H1 (cell line): Measurements from ENCODE around the gene HES1. TPM values are rescaled to one million over a fixed set of nuclear protein-coding genes. Genes with fewer than 3 reads are reported as not detected.
A peak's percentile ranks its signal among the peaks of the same experiment; 100 is the strongest.

Experiments
- CTCF ChIA-PET: fragments of 300-600 bp; sonication (Branson Sonifier 250); formaldehyde crosslinking; loops from one replicate; lab custom pipeline; 2021; ENCODE audit not compliant: partially characterized antibody; lab: Charles Lee
- POLR2A ChIA-PET: fragments of 300-600 bp; sonication (Branson Sonifier 250); formaldehyde crosslinking; loops from one replicate; lab custom pipeline; 2021; ENCODE audit warnings: inconsistent platforms; ENCODE audit not compliant: partially characterized antibody; lab: Charles Lee
- DNase-seq, 2 experiments: peaks; one replicate each; pipeline versions ENCODE4 v3.0.0 to v3.0.0-alpha.2; 2010 to 2022; ENCODE audit warnings: low spot score in 2 of 2, low read depth in 1 of 2, mixed read lengths in 1 of 2
- FAIRE-seq: peaks from 2 replicates; lab custom pipeline; 2011; peaks lifted over from hg19 to GRCh38; lab: Jason Lieb, UNC
- H2AFZ ChIP-seq: 2 replicates; pipeline ENCODE4 v1.8.1; 2012; ENCODE audit warnings: low read length, inconsistent platforms
- H2AK5ac ChIP-seq: 2 replicates; pipeline ENCODE4 v1.6.1; 2013; ENCODE audit warnings: low read depth, low read length
- H2BK120ac ChIP-seq: replicated peaks from 2 replicates; pipeline ENCODE3; 2013; ENCODE audit warnings: low read depth, low read length, inconsistent platforms
- H2BK12ac ChIP-seq: 2 replicates; pipeline ENCODE4 v1.6.1; 2013; ENCODE audit warnings: low read depth, low read length
- H2BK15ac ChIP-seq: 2 replicates; pipeline ENCODE4 v1.6.1; 2013; ENCODE audit warnings: low read length
- H2BK20ac ChIP-seq: 2 replicates; pipeline ENCODE4 v1.6.1; 2013; ENCODE audit warnings: low read length
- H2BK5ac ChIP-seq: 2 replicates; pipeline ENCODE4 v1.6.1; 2013; ENCODE audit warnings: low read depth, low read length
- H3K14ac ChIP-seq: 2 replicates; pipeline ENCODE4 v1.6.1; 2013; ENCODE audit warnings: inconsistent platforms; ENCODE audit not compliant: insufficient read length
- H3K18ac ChIP-seq: 2 replicates; pipeline ENCODE4 v1.6.1; 2013; ENCODE audit warnings: low read length; ENCODE audit errors: extremely low read depth
- H3K23ac ChIP-seq: 2 replicates; pipeline ENCODE4 v1.6.1; 2013; ENCODE audit warnings: inconsistent platforms; ENCODE audit not compliant: insufficient read length
- H3K23me2 ChIP-seq: 2 replicates; pipeline ENCODE4 v1.6.1; 2013; ENCODE audit warnings: low read depth, low read length
- H3K27ac ChIP-seq: 2 replicates; pipeline ENCODE4 v1.6.1; 2011; ENCODE audit warnings: low read depth, low read length, inconsistent platforms
- H3K27me3 ChIP-seq, 4 experiments: replicated peaks in 1 of 4; 1 replicate in 1 of 4; 2 replicates in 3 of 4; pipeline versions ENCODE4 v1.6.1 to v1.8.1; 2011 to 2013; ENCODE audit warnings: low read length in 3 of 4, mild to moderate bottlenecking in 3 of 4, inconsistent platforms in 2 of 4, mixed read lengths in 2 of 4, moderate library complexity in 1 of 4; ENCODE audit not compliant: control insufficient read depth in 3 of 4, insufficient read depth in 3 of 4; ENCODE audit errors: extremely low read depth in 1 of 4
- H3K36me3 ChIP-seq, 4 experiments: 2 replicates each; pipeline versions ENCODE4 v1.6.1 to v1.8.1; 2011 to 2013; ENCODE audit warnings: mild to moderate bottlenecking in 4 of 4, low read length in 3 of 4, moderate library complexity in 2 of 4, control low read depth in 1 of 4, inconsistent platforms in 1 of 4; ENCODE audit not compliant: insufficient read depth in 4 of 4, control insufficient read depth in 2 of 4
- H3K4ac ChIP-seq: replicated peaks from 2 replicates; pipeline ENCODE3; 2013; ENCODE audit warnings: low read length, low read depth, mixed read lengths, inconsistent platforms; ENCODE audit not compliant: insufficient read length
- H3K4me1 ChIP-seq, 4 experiments: replicated peaks in 1 of 4; 1 replicate in 1 of 4; 2 replicates in 3 of 4; pipeline versions ENCODE4 v1.6.1 to v1.8.1; 2011 to 2013; ENCODE audit warnings: low read length in 3 of 4, inconsistent platforms in 2 of 4, mixed read lengths in 1 of 4; ENCODE audit not compliant: insufficient read depth in 4 of 4, control insufficient read depth in 3 of 4
- H3K4me2 ChIP-seq, 2 experiments: 2 replicates each; pipeline versions ENCODE4 v1.6.1 to v1.8.1; 2011 to 2013; ENCODE audit warnings: low read depth in 2 of 2, low read length in 2 of 2, control low read depth in 1 of 2, inconsistent platforms in 1 of 2, mild to moderate bottlenecking in 1 of 2; ENCODE audit not compliant: insufficient read depth in 1 of 2
- H3K4me3 ChIP-seq, 4 experiments: fragments of 200-600, 300-600 bp in 1 of 4; sonication (generic), shearing (Covaris generic), sonication (Bioruptor Twin) in 1 of 4; 2 replicates each; pipeline versions ENCODE4 v1.5.1 to v1.8.1; 2011 to 2016; ENCODE audit warnings: low read length in 4 of 4, low read depth in 3 of 4, control low read depth in 2 of 4, inconsistent platforms in 2 of 4, mild to moderate bottlenecking in 2 of 4, mixed read lengths in 1 of 4, moderate library complexity in 1 of 4; ENCODE audit not compliant: insufficient read depth in 2 of 4; ENCODE audit errors: extremely low read depth in 1 of 4
- H3K56ac ChIP-seq: replicated peaks from 2 replicates; pipeline ENCODE3; 2013; ENCODE audit warnings: low read depth, mild to moderate bottlenecking, mixed read lengths, low read length, inconsistent platforms; ENCODE audit not compliant: insufficient read length
- H3K79me1 ChIP-seq: 2 replicates; pipeline ENCODE4 v1.6.1; 2013; ENCODE audit warnings: low read depth, low read length, control low read depth
- H3K79me2 ChIP-seq, 2 experiments: 2 replicates each; pipeline versions ENCODE4 v1.6.1 to v1.8.1; 2012 to 2013; ENCODE audit warnings: low read length in 2 of 2, mild to moderate bottlenecking in 2 of 2, inconsistent platforms in 1 of 2; ENCODE audit not compliant: insufficient read depth in 2 of 2, control insufficient read depth in 1 of 2
- H3K9ac ChIP-seq, 4 experiments: replicated peaks in 1 of 4; 1 replicate in 1 of 4; 2 replicates in 3 of 4; pipeline versions ENCODE4 v1.6.1 to v1.8.1; 2011 to 2013; ENCODE audit warnings: low read depth in 3 of 4, low read length in 3 of 4, control low read depth in 2 of 4, mild to moderate bottlenecking in 2 of 4, moderate library complexity in 2 of 4, inconsistent platforms in 1 of 4; ENCODE audit errors: extremely low read depth in 1 of 4
- H3K9me3 ChIP-seq, 2 experiments: 2 replicates each; pipeline versions ENCODE4 v1.6.1 to v1.8.1; 2012 to 2013; ENCODE audit warnings: mild to moderate bottlenecking in 2 of 2, moderate library complexity in 2 of 2, control low read depth in 1 of 2, inconsistent platforms in 1 of 2, low read depth in 1 of 2, low read length in 1 of 2, mixed read lengths in 1 of 2; ENCODE audit not compliant: insufficient read depth in 2 of 2
- H4K20me1 ChIP-seq, 2 experiments: replicated peaks in 1 of 2; 2 replicates each; pipeline versions ENCODE3 to v1.8.1; 2011 to 2013; ENCODE audit warnings: inconsistent platforms in 2 of 2, low read length in 2 of 2, mild to moderate bottlenecking in 1 of 2; ENCODE audit not compliant: insufficient read depth in 2 of 2, control insufficient read depth in 1 of 2
- H4K5ac ChIP-seq: 2 replicates; pipeline ENCODE4 v1.6.1; 2013; ENCODE audit warnings: low read length, low read depth, mixed read lengths, inconsistent platforms; ENCODE audit not compliant: insufficient read length
- H4K8ac ChIP-seq: 2 replicates; pipeline ENCODE4 v1.8.0; 2013; ENCODE audit warnings: mild to moderate bottlenecking, moderate library complexity, low read length, inconsistent platforms; ENCODE audit not compliant: insufficient read depth; ENCODE audit errors: extremely low read depth
- H4K91ac ChIP-seq: replicated peaks from 2 replicates; pipeline ENCODE3; 2013; ENCODE audit warnings: low read length, mixed read lengths, inconsistent platforms; ENCODE audit not compliant: insufficient read length
- BACH1 ChIP-seq: IDR thresholded peaks from 2 replicates; pipeline ENCODE4 v1.6.1; 2012; ENCODE audit warnings: low read length, improper control_type of control experiment
- NANOG ChIP-seq: IDR thresholded peaks from 2 replicates; pipeline ENCODE4 v1.6.1; 2011; ENCODE audit warnings: low read length, low read depth, mild to moderate bottlenecking, inconsistent platforms; ENCODE audit not compliant: insufficient read depth, poor library complexity, severe bottlenecking
- POLR2A ChIP-seq, 2 experiments: IDR thresholded peaks; 1 replicate in 1 of 2; 2 replicates in 1 of 2; pipeline ENCODE4 v1.6.1; 2011; ENCODE audit warnings: low read depth in 2 of 2, low read length in 2 of 2, mild to moderate bottlenecking in 2 of 2; ENCODE audit errors: control extremely low read depth in 1 of 2
- WGBS, 2 experiments: shearing (Covaris generic) in 1 of 2; methylation state at CpG; one replicate each; pipeline versions ENCODE4 v1.1.6 to v1.1.7; 2013 to 2015; ENCODE audit warnings: low lambda C conversion rate in 2 of 2, mixed read lengths in 2 of 2, inconsistent platforms in 1 of 2, low coverage in 1 of 2, missing lambda C conversion rate in 1 of 2; ENCODE audit not compliant: insufficient replicate concordance in 2 of 2, insufficient coverage in 1 of 2, insufficient read length in 1 of 2; ENCODE audit errors: extremely low coverage in 1 of 2, missing lambda C conversion rate in 1 of 2; 5-methylcytosine and 5-hydroxymethylcytosine counted together
- polyA plus RNA-seq, 7 experiments: library from polyadenylated mRNA; depleted of rRNA in 3 of 7; stranded (reverse) in 5 of 7; unstranded in 2 of 7; fragments of >200 nt in 5 of 7; fragments of 200-250 nt in 2 of 7; gene quantifications; 1 replicate in 5 of 7; 2 replicates in 1 of 7; 4 replicates in 1 of 7; pipeline versions ENCODE4 v1.2.1 to v1.2.3, GENCODE V29; 2011 to 2013; ENCODE audit warnings: missing spikeins in 2 of 7, mixed read lengths in 2 of 7
- total RNA-seq: library from RNA; stranded (reverse); fragmentation: NEBNext Ultra II Directional; extraction: Animal tissue kit (Norgen Biotek cat#: 25700); gene quantifications from 2 replicates; pipeline ENCODE4 v1.2.1, GENCODE V29; 2021
- TF ChIP-seq, protein P1 (sequence below): IDR thresholded peaks from 2 replicates; pipeline ENCODE4 v1.6.1; 2012; ENCODE audit warnings: inconsistent platforms

The HES1 gene
- total and polyA plus RNA-seq, 2 of the 8 experiments (the other 6 are each of a cell fraction or from before 2014, with no cell fraction given): 7.9 to 12.9 TPM

DNA sequence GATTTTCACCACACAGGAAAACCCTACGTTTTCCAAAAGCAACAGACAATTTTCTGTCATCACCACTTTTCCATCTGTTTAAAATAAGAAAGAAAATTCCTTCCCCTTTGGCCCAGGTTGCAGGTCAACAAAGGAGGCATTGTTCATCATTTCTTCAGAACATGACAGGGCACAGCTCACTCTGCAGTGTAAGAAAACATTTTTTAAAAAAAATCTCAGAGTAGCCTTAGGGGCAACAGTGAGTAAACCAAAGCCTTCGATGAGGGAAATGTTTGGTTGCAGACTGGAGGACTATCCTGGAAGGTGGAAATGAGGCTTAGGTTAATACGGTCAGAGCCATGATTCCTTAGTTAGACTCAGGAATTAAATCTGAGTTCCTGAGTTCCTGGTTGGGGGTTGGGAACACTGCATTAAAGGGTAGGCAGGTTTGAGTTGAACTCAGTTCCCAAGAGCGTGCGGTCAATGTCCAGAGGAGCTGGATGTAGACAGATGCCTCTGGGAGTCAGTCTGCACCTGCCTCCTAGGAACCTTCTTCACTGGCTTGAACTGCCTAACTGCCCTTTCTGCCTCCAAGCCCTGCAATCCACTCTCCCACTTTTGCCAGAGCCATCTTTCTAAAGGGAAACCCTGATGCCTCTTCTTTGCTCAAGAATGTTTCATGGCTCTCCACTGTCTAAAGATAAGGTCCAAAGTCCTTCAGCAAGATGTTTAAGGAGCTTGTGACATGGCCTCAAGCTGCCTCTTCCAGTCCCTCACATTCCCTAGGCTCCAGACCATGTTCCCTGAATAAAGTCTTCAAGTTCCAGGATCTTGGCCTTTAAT is 3.3 kb upstream of the HES1 start:
- Histone ChIP-seq H3K79me1 (no peaks in the 10 kb centered on the region), H3K23ac (no peak overlapping the region), H4K8ac (no peak overlapping the region), H3K56ac (no peak overlapping the region), H3K27me3 (peaks cover 0 to 18% (median 9%) of the 10 kb centered on the region in 4 experiments; a peak in 4 of 7 replicates), H3K9me3 (no peaks in the 10 kb centered on the region), H2BK5ac (peak overlapping the region; percentile 83; the same call in 1 of the 2 replicates), H3K23me2 (peaks cover 15% of the 10 kb centered on the region; the same call in 1 of the 2 replicates), H2AFZ (no peak overlapping the region), H3K18ac (peak overlapping the region; percentile 81), H3K14ac (no peak overlapping the region), H4K20me1 (peaks cover 0 to 7% of the 10 kb centered on the region in 2 experiments), H3K36me3 (no peaks in the 10 kb centered on the region), H3K9ac (peak overlapping the region in 1 of 4 experiments; percentile 2; a peak in 2 of 7 replicates), H3K4me2 (peak overlapping the region; percentile 18 to 86; a peak in 3 of 4 replicates), H4K5ac (no peak overlapping the region), H3K4me3 (peak overlapping the region in 1 of 4 experiments; percentile 48; a peak in 1 of 8 replicates), H2BK20ac (peak overlapping the region; percentile 96), H4K91ac (peak overlapping the region; percentile 48), H3K27ac (no peak overlapping the region), H3K79me2 (peaks cover 0 to 15% of the 10 kb centered on the region in 2 experiments; a peak in 2 of 4 replicates), H3K4me1 (peaks cover 29 to 44% (median 31%) of the 10 kb centered on the region in 4 experiments), H2BK15ac (peak overlapping the region; percentile 65), H2BK120ac (no peak overlapping the region), H2AK5ac (peak overlapping the region; percentile 96), H3K4ac (no peak overlapping the region), H2BK12ac (peak overlapping the region; percentile 99)
- FAIRE-seq (no peak), DNase-seq (no peak)
- POLR2A ChIA-PET: interaction anchor here (1.0 to 5.4 kb wide), 6 partner anchors 9 to 189 kb away, joined by 3 to 21 read pairs (median 4); no protein-coding TSS in a partner anchor
- 65% methylated on average over 5 of the region's 5 CpGs; no CpG with 5 or more reads in 1 of the 2 experiments for WGBS, 2 experiments
- peak; percentile 46; the same call in 1 of the 2 replicates for TF ChIP-seq BACH1
- TF ChIP-seq POLR2A (IDR thresholded peaks at IDR 0.05; ENCODE audit: control extremely low read depth in 1 of 2, low read depth in 2 of 2, low read length in 2 of 2): 0 out of 3 replicates have a peak, but pooled peaks of 1 of the 2 experiments have one; percentile 30
- TF ChIP-seq, protein P1, sequence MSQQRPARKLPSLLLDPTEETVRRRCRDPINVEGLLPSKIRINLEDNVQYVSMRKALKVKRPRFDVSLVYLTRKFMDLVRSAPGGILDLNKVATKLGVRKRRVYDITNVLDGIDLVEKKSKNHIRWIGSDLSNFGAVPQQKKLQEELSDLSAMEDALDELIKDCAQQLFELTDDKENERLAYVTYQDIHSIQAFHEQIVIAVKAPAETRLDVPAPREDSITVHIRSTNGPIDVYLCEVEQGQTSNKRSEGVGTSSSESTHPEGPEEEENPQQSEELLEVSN: peak; percentile 21; the same call in 1 of the 2 replicates
- TF ChIP-seq NANOG: no peak
- CTCF ChIA-PET: interaction anchor here (1.2 to 3.2 kb wide), 2 partner anchors 8 to 34 kb away, joined by 3 to 8 read pairs; no protein-coding TSS in a partner anchor
